WI38 (cell line): ENCODE results near the gene C11orf87.

Experiments used
- H3K4me3 ChIP-seq: 2 replicates; pipeline ENCODE4 v1.5.1; 2011; ENCODE audit warnings: low read depth, mild to moderate bottlenecking, control low read depth, low read length
- CTCF ChIP-seq: IDR thresholded peaks from 2 replicates; pipeline ENCODE4 v1.5.1; 2012; ENCODE audit warnings: low read depth, mild to moderate bottlenecking, control low read depth, low read length

C11orf87 gene

GRCh38 chr11:109443052-109443451 is 21.1 kb downstream of the C11orf87 start:
- no peak overlapping the region for H3K4me3 ChIP-seq
- TF ChIP-seq CTCF = no peak

- no peak for TF ChIP-seq CTCF
- H3K4me3 ChIP-seq = no peak overlapping the region
Measured at GRCh38 chr11:109454857-109455256, 32.9 kb downstream of the C11orf87 start.
